Stimulated activated CD4-positive, alpha-beta T cell treated with anti-CD3 and anti-CD28 coated beads, TNF-alpha, amount 100 ng/mL, for 1 hour (primary cell): Measurements from ENCODE around the gene TFF3.
"Not testable (repeated sequence)": the region's sequence is repeated elsewhere in the genome, so short reads cannot be mapped to it uniquely, and the experiment has no call there.

ENCODE experiments used
- DNase-seq, 3 donors: peaks; one replicate each; pipeline ENCODE4 v3.0.0-alpha.2; 2020; ENCODE audit warnings: low read depth in 3 of 3, low spot score in 1 of 3

Gene TFF3

DNA sequence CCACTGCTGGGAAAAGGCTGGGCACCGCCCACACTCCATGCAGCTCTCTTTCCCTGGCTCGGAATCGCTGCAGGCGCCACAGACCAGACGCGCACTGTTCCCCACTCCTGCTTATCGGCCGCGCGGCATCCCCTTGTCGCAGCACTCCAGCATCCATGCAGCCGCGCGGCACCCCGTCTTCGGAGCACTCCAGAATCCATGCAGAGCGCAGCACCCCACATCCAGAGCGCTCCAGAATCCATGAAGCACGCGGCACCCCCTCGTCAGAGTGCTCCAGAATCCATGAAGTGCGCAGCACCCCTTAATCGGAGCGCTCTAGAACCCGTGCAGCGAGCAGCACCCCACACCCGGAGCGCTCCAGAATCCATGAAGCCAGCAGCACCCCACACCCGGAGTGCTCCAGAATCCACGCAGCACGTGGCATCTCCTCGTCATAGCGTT is 9.5 kb downstream of the TFF3 start:
- no peak for DNase-seq

DNA sequence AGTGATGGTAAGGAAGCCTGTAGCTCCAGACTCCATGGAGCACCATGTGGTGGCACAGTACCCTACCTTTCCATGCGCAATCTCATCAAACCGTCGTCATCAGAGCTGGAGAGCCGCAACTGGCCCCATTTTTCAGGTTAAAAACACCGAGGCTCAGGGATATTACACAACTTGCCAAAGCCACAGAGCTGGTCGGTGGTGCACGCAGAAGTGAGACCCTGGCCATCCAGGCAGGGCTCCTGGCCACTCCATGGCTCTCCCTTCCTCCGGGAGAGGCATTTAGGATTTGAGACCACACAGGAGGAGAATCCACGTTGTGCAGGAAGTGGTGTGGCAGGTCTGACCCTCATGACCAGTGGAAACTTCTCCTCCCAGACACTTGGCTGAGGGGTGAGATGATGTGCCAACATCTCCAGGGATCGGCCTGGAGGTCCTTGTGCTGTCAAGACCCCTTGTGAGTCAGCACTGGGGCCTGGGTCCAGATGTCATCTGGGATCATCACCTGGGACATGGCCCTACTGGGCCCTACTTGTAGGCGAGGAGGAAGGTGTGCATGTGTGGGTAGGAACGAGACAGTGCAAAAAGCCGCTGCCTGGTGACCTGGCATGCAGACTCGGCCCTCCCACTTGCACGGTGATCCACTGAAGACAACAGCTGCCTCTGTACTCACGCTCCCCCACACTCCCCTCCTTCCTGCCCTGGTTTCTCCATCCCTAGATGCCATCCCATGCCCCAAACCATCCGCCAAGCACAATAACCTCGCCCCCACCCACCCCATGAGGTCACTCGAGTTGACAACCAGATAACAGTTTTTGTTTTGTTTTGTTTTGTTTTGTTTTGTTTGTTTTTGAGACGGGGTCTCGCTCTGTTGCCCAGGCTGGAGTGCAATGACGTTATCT is 10.4 kb downstream of the TFF3 start:
- DNase-seq = no peak

- no peak for DNase-seq
These were observed 11.8 kb downstream of the TFF3 start for GRCh38 chr21:42303443-42303842.

GRCh38 chr21:42302794-42303193 is 12.4 kb downstream of the TFF3 start:
- DNase-seq = no peak

GRCh38 chr21:42302076-42302650 is 13.0 kb downstream of the TFF3 start:
- DNase-seq = no peak

GRCh38 chr21:42301371-42302075 is 13.7 kb downstream of the TFF3 start:
- DNase-seq = no peak

GRCh38 chr21:42300956-42301355 is 14.3 kb downstream of the TFF3 start:
- DNase-seq = no peak

DNA sequence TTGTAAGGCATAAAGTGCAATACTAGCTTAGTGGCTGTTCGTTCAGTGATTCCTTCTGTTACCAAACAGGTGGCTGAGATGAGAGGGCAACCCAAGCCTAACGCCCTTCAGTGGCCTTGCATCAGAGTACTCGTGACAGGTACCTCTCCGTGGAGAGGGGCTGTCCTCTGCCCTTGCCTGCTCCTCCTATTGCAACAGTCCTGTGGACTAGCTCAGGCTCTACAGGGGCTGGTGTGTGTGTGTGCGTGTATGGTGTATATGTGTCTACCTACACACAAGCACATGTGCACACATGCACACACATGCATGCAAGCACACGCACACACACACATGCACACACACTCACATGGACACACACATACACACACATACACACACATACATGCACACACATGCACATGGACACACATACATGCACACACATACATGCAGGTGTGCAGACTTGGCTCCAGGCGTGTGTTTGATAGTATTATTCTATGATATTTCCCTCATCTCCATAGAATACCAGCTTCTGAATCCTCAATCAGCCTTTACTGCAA is 15.1 kb downstream of the TFF3 start:
- DNase-seq = no peak

DNA sequence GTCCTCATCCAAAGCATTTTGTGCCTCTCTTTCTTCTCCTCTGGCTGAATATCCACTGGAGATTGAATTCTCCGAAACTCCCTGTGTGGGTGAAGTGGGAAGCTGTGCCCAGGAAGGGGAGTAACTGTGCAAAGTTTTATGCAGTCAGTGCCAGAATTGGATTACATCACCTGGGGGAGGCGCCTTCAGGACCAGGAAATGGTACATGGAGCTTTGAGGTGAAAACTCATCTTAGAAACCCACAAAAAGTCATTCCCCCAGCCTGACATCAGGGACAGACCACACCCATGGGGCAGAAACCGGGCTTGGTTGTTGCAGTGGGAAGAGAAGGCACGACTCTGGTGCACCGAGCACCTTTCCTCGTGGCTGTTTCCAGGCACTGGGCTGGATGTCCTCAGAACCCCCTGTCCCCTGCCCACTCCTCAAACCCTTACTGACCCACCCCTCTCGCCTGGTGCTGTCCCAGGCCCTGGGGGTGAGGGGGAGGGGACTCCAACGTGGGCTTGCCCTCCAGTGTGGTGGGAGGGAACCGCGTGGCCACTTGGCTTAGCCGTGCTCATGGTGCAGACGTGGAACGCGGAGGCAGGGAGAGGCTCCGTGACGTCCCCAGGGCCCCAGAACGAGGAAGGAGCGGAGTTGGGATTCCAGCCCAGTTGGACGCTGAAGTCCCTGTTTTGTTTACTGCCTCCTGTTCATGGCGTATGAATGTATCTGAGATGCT is 15.7 kb downstream of the TFF3 start:
- no peak for DNase-seq

- DNase-seq = no peak
These were observed 16.6 kb downstream of the TFF3 start for GRCh38 chr21:42298657-42299056.

DNA sequence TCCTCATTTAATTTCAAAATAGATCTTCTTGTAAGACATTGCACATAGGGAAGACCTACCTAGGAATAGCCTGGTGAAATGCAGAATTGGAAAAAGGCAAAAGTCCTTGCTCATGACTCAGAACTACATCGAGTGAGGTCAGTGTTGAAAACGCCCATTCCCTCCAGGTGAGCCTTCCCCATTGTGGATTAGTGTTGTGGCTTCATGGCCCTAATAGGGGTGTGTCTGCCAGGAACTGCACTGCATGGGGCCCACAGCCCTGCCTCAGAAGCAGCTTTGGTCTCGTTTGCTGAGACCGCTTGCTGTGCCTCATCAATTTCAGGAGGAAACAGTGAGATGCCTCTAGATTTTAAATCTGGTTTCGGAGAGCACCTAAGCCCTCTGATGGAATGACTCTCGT is 17.0 kb downstream of the TFF3 start:
- DNase-seq = no peak

- no peak for DNase-seq
These were observed 17.8 kb downstream of the TFF3 start for GRCh38 chr21:42297377-42297776.

DNA sequence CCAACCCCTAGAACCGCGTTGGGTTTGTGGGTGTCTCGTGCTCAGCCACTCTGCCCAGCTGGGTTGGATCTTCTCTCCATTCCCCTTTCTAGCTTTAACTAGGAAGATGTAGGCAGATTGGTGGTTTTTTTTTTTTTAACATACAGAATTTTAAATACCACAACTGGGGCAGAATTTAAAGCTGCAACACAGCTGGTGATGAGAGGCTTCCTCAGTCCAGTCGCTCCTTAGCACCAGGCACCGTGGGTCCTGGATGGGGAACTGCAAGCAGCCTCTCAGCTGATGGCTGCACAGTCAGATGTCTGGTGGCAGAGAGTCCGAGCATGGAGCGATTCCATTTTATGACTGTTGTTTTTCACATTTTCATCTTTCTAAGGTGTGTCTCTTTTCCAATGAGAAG is 18.7 kb downstream of the TFF3 start:
- DNase-seq = no peak

GRCh38 chr21:42295845-42296244 is 19.4 kb downstream of the TFF3 start:
- no peak for DNase-seq

GRCh38 chr21:42294273-42294880 is 20.8 kb downstream of the TFF3 start:
- no peak for DNase-seq

- no peak for DNase-seq
These were observed 21.4 kb downstream of the TFF3 start for GRCh38 chr21:42293649-42294272.

GRCh38 chr21:42292563-42293142 is 22.6 kb downstream of the TFF3 start:
- not testable (repeated sequence) for DNase-seq

GRCh38 chr21:42291751-42292562 is 23.3 kb downstream of the TFF3 start:
- no peak for DNase-seq
